ENCODE results near the gene ISYNA1.
A peak's percentile ranks its signal among the peaks of the same experiment; 100 is the strongest.

Gene ISYNA1

GRCh38 chr19:18466354-18466753, 28.4 kb upstream of the ISYNA1 start:
- no peak for DNase-seq

GRCh38 chr19:18465964-18466339, 28.0 kb upstream of the ISYNA1 start:
- no peak for DNase-seq

GRCh38 chr19:18465214-18465963, 27.5 kb upstream of the ISYNA1 start:
- no peak for DNase-seq

- DNase-seq: peak; percentile 28 to 94 (median 73)
Observed at GRCh38 chr19:18464646-18465045, 26.7 kb upstream of the ISYNA1 start.

- DNase-seq: no peak
Observed at GRCh38 chr19:18461471-18461870, 23.5 kb upstream of the ISYNA1 start.

GRCh38 chr19:18460900-18461299, 23.0 kb upstream of the ISYNA1 start:
- no peak for DNase-seq

DNA sequence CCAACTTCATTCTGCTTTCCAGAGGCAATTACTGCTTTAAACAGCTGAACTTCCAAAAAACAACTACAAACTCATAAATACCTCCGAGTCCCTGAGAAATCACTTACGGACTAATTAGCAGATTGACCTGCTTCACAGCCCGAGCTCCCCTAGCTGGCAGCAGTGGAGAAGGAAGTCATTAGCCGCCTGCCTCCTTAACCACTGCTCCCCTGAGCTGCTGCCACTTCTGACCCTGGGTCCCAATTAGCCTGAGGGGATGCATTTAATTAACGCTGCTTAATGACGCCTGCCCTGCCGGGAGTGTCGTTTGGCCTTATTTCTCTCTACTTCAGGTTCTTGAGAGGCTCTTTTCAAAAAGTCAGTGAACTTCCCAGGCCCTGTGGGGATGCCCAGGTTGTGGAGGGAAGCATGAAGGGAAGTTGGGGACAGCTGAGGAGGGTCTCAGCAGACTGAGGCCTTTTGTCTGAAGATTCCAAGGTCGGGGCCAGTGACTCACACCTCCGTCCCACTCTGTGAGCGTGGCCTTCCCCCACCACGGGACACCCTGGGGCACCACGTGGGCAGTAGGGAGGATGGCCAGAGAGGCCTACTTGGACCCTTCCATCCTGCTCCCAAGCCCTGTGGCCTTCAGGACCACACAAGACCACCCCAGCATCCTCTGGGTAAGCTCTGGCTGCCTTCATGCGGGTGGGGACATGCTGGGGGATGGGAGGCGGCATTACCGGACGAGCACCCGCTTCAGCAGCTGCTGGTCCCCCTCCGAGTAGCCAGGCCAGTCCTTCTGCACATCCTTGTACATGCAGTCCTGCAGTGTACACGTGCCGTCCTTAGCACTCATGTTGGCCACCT, 19.8 kb upstream of the ISYNA1 start:
- DNase-seq: peak in 2 of 3 experiments; percentile 20 to 61

DNA sequence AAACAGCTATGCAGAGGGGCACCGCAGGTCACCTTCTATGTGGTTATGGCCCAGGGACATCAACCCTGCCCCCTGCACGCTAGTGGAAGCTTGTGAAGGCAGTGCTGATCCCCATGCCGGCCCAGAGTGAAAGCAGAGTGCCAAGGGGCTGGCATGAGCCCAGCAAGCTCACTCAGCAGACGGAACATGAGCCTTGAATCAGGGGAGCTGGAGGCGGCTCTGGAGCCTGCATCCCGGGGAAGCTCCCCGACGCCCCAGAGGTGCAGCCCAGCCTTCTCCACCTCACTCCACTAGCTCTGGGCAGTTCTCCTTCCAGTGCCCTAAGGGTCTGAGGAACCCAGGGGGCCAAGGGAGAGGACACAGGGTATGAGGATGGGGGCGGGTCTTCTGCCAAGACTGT, 19.0 kb upstream of the ISYNA1 start:
- no peak for DNase-seq

DNA sequence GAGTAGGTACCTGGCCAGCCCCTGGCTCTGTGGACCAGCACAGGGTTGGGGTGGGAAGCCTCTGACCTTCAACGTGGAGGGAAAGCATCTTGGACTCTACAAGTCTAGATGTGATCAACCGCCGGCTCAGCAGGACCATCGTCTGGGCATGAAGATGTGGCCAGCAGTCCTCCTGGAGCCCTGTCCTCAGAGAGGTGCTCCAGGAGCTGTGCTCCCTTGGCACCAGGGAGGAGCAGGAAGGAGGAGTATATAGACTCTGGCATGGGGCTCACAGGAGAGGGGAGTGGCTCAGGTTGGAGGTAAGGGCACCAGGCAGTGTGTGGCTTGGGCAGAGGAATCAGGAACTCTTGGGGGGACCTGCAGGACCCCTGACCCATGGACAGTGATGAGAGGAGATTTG, 18.3 kb upstream of the ISYNA1 start:
- no peak for DNase-seq

DNA sequence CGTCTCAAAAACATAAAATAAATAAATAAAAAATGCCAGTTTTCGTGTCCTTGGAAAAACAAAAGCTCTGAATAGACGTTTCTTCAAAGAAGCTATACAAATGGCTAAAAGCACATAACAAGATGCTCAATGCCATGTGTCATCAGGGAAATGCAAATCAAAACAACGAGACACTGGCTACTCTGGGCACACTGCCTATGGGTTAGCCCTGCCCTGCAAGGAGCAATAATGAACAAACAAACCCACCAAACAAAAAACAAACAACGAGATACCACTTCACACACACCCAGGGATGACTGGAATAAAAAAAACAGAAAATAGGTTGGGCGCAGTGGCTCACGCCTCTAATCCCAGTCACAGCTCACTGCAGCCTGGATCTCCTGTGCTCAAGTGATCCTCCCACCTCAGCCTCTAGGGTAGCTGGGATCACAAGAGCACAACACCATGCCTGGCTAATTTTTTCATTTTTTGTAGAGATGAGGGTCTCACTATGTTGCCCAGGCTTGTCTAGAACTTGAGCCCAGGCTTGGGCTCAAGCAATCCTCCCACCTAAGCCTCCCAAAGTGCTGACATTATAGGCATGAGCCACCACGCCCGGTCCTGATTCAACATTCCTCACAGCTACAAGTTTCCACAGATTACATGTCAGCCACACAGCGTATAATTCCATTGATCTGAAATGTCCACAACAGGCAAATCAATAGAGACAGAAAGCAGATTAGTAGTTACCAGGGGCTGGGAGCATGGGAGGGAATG, 15.5 kb upstream of the ISYNA1 start:
- no peak for DNase-seq

- no peak for DNase-seq
Observed at GRCh38 chr19:18452386-18452785, 14.5 kb upstream of the ISYNA1 start.

DNA sequence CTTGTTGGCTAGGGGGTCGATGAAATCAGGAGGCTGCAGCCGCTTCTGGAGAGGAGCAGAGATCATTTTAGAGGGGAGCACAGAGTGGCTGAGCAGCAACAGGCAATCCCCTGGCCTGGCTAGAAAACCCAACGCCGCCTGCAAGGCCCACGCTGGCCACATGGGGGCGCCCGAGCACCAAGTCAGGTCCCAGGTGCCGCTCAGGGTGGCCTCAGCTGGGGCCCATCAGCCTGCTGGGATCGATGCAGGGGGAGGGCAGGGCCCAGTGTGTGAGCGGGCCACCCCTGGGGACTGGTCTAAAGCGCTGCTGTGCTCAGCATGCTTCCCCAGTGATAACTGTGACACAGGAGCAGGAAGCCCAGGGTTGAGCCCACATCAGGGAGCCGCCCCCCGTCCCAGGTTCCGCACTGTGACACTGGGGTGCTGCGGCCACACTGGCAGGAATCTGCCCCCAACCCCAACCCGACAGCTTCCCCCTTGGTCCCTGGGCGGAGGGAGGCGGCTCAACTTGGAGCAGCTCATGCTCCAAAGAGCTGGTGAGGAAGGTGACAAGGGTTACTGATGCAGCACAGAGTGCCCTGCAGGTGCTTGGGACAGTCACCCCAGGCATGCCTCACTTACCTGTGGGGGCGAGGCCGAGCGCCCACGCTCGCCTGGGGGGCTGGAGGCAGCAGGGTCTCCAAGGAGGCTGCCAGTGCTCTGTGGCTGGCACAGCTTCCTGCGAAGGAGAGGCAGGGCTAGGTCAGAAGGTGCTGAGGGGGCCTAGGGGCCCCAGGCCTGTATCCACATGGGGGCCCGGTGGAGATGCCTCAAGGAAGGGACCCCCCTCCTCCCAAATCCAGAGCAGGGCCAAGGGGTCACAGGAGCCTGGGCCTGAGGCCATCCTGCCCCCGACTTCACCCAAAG, 13.3 kb upstream of the ISYNA1 start:
- peak; percentile 40 to 78 (median 56) for DNase-seq

DNA sequence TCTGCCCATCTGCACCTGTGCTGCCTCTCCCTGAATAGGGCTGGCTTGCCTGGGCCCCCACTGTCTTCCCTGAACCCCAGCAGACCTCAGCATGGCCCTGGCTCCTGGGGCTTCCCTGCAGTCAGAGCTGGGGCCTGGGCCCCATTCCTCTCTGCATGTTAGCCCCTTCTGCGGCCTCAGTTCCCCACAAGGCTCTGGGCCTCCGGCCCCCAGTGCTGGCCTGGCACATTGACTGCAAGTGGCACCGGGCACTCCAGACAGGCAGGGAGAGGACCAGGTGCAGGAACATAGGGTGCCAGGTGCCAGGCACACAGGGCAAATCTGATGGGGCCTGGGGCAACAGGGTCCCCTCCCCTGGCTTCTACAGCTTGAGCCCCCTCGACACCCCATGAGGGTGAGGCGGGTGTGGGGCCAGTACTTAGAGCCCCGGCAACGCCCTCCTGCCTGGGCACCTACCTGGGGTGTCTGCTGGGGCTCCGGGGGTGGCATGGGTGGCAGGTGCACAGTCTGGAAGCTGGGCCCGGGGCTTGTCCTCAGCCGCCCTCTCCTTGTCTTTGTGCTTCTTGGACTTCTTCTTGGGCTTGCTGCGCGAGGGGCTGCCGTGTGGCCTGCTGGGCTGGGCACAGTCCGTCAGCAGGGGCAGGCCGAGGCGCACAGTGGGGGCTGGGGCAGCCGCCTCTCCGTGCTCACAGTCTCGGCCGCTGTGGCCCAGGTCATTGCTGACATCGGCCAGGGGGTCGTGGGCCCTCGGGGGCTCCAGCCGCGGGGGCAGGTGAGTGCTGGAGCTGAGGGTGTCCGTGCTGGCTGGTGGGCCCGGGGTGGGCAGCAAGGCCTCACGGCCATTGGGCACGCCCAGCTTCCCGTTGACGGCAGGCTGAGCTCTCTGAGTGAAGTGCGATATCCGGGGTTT, 12.3 kb upstream of the ISYNA1 start:
- DNase-seq: no peak

DNA sequence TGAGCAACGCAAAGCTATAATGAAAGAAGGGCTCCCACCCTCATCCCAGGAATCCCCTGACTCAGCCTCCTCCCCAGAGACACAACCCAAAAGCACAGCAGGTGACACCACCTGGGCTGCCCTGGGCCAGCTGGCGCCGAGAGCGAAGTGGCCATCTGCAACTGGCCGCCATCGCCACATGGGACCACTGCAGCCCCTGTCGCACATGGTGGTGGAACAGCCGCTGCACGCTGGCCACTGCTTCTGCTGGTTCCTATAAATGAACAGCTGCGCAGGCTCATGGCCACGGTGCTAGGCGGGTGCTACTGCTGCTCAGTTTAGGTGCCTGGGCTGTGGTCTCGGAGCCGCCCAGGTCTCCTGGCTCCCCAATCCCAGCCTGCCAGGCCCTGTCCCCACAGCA, 11.6 kb upstream of the ISYNA1 start:
- DNase-seq: no peak

- peak in 2 of 3 experiments; percentile 36 to 61 for DNase-seq
Observed at GRCh38 chr19:18446811-18447359, 9.0 kb upstream of the ISYNA1 start.

DNA sequence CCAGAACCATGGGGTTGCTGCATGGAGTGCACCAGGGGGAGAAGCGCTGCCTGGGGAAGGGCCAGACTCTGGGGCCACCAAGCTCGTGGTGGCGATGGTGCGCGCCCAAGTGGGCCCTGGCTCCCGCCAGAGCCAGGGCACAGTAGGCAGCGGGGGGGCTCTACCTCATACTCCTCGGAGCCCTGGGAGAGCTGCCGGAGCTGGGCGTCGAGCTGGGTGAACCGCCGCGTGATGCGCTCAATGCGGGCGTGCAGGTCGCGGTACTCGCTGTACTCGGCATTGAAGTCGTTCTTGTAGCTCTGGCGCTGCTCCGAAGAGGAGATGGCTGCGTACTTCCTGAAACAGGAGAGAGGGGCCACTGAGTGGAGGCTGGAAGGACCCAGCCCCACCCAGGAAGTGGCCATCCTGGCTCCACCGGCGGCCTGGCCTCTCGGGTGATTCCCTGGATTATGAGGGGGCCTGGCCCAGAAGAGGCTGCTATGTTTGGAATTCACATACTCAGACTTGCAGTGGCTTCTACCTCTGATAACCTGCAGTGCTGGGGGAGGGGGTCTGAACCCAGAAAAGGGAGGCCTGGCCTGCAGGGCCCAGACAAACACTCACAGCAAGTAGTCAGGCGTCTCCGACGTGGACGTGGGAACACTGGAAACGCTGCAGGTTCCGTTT, 8.3 kb upstream of the ISYNA1 start:
- DNase-seq: no peak

- DNase-seq: no peak
Observed at GRCh38 chr19:18445262-18445948, 7.5 kb upstream of the ISYNA1 start.

DNA sequence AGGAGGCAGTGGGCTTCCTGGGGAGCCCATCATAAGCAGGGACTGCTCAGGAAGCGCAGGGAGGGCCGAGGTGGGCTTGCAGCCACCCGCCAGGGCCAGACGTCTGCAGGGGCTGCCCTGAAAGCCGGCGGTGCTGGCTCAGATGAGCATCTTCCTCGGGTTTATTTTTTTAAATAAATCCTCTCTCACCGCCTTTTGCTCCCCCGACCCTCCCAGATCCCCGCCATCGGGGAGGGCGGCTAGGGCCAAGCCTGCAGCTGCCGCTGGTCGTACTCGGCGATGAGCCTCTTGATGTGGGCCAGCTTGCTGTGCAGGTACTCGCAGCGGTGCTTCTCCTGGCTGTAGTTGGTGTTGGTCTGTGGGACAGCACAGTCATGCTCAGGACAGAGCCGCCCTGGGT, 6.6 kb upstream of the ISYNA1 start:
- no peak for DNase-seq

DNA sequence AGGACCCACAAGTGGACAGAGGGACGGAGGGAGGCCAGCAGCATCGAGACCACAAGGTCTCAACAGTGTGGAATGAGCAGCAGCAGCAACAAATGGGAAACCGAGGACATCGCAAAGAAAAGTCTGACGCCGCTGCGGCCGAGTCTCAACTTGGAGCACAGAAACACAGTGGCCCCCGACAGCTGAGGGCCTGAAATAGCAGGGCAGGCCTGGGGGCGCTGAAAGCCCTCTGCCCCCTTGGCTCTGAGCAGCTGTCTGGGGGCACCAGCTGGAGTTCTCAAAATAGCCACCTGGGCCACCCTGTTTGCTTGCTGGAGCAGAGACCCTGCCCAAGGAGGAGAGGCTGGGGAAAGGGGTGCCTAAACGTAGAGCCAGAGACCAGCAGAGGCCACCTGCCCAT, 5.9 kb upstream of the ISYNA1 start:
- no peak for DNase-seq

- no peak for DNase-seq
Observed at GRCh38 chr19:18443406-18443805, 5.5 kb upstream of the ISYNA1 start.

All from NCI-H1417 (cell line).